Astrocyte of the cerebellum (primary cell): ENCODE results near the gene BIRC7.

Source experiments
- DNase-seq: peaks from one replicate; pipeline ENCODE4 v3.0.0-alpha.2; 2011; ENCODE audit warnings: low read depth
- H3K4me3 ChIP-seq: 2 replicates; pipeline ENCODE4 v1.5.1; 2011; ENCODE audit warnings: mild to moderate bottlenecking, low read depth, low read length, moderate library complexity
- CTCF ChIP-seq: IDR thresholded peaks from 2 replicates; pipeline ENCODE4 v1.5.1; 2012; ENCODE audit warnings: low read length, low read depth, moderate library complexity, mild to moderate bottlenecking; ENCODE audit errors: missing control alignments
- in situ Hi-C: cut with HindIII; loops from 2 replicates; pipeline ENCODE4 v1.10.0; 2017; ENCODE audit warnings: low sequenced_read_pairs

BIRC7 gene

GRCh38 chr20:63265891-63266515 is 30.3 kb downstream of the BIRC7 start:
- in situ Hi-C loops: no loop called here

GRCh38 chr20:63267691-63268090 is 32.0 kb downstream of the BIRC7 start:
- TF ChIP-seq CTCF: no peak

More at GRCh38 chr20:63265891-63266515, 30.3 kb downstream of the BIRC7 start:
- DNase-seq: peak; percentile 24
- no peak overlapping the region for H3K4me3 ChIP-seq
- TF ChIP-seq CTCF: no peak

GRCh38 chr20:63268256-63268655 is 32.6 kb downstream of the BIRC7 start:
- in situ Hi-C loops: no loop called here
- no peak for DNase-seq
- no peak for TF ChIP-seq CTCF
- no peak overlapping the region for H3K4me3 ChIP-seq

More at GRCh38 chr20:63267691-63268090, 32.0 kb downstream of the BIRC7 start:
- no peak overlapping the region for H3K4me3 ChIP-seq
- no peak for DNase-seq
- in situ Hi-C loops: no loop called here

- no peak overlapping the region for H3K4me3 ChIP-seq
- in situ Hi-C loops: no loop called here
- no peak for TF ChIP-seq CTCF
- DNase-seq: no peak
These were observed 33.1 kb downstream of the BIRC7 start for GRCh38 chr20:63268671-63269439.

GRCh38 chr20:63269724-63270123 is 34.0 kb downstream of the BIRC7 start:
- DNase-seq: no peak
- TF ChIP-seq CTCF: no peak
- in situ Hi-C loops: no loop called here
- H3K4me3 ChIP-seq: no peak overlapping the region

GRCh38 chr20:63270606-63271325 is 35.1 kb downstream of the BIRC7 start:
- H3K4me3 ChIP-seq: no peak overlapping the region
- no peak for DNase-seq
- TF ChIP-seq CTCF: no peak
- in situ Hi-C loops: no loop called here
